DMS 273 treated with DMSO at 0.1 percent for 48 hours (cell line): ENCODE data around the gene STK32B.
"Not testable (repeated sequence)": the region's sequence is repeated elsewhere in the genome, so short reads cannot be mapped to it uniquely, and the experiment has no call there.

Experiments used
- DNase-seq: peaks from one replicate; lab custom pipeline; 2025; lab: John Stamatoyannopoulos, UW

The STK32B gene

GRCh38 chr4:5260121-5260520 lies 208.8 kb downstream of the STK32B start:
- no peak for DNase-seq

- no peak for DNase-seq
Observed at GRCh38 chr4:5261866-5262265, 210.6 kb downstream of the STK32B start.

- DNase-seq, result no peak
Observed at GRCh38 chr4:5266991-5267390, 215.7 kb downstream of the STK32B start.

GRCh38 chr4:5267408-5267807 lies 216.1 kb downstream of the STK32B start:
- no peak for DNase-seq

- DNase-seq, result no peak
Observed at GRCh38 chr4:5276475-5277075, 225.3 kb downstream of the STK32B start.

GRCh38 chr4:5277079-5277478 lies 225.8 kb downstream of the STK32B start:
- no peak for DNase-seq

- DNase-seq, result no peak
Observed at GRCh38 chr4:5278213-5278612, 226.9 kb downstream of the STK32B start.

GRCh38 chr4:5280069-5280468 lies 228.8 kb downstream of the STK32B start:
- not testable (repeated sequence) for DNase-seq

- no peak for DNase-seq
Observed at GRCh38 chr4:5280828-5281227, 229.5 kb downstream of the STK32B start.

- DNase-seq, result no peak
Observed at GRCh38 chr4:5283837-5284236, 232.6 kb downstream of the STK32B start.

- no peak for DNase-seq
Observed at GRCh38 chr4:5284517-5284916, 233.2 kb downstream of the STK32B start.

GRCh38 chr4:5292101-5292500 lies 240.8 kb downstream of the STK32B start:
- DNase-seq, result no peak

GRCh38 chr4:5298000-5298787 lies 246.9 kb downstream of the STK32B start:
- DNase-seq, result not testable (repeated sequence)

GRCh38 chr4:5300283-5300682 lies 249.0 kb downstream of the STK32B start:
- DNase-seq, result no peak

- no peak for DNase-seq
Observed at GRCh38 chr4:5307928-5308327, 256.6 kb downstream of the STK32B start.

GRCh38 chr4:5322321-5322720 lies 271.0 kb downstream of the STK32B start:
- DNase-seq, result no peak

GRCh38 chr4:5330339-5330989 lies 279.2 kb downstream of the STK32B start:
- DNase-seq, result no peak

GRCh38 chr4:5337731-5338130 lies 286.5 kb downstream of the STK32B start:
- DNase-seq, result no peak

GRCh38 chr4:5338531-5338930 lies 287.3 kb downstream of the STK32B start:
- DNase-seq, result no peak

- no peak for DNase-seq
Observed at GRCh38 chr4:5340991-5341451, 289.7 kb downstream of the STK32B start.

GRCh38 chr4:5341526-5341925 lies 290.2 kb downstream of the STK32B start:
- DNase-seq, result no peak

GRCh38 chr4:5355846-5356245 lies 304.6 kb downstream of the STK32B start:
- DNase-seq, result no peak

- DNase-seq, result no peak
Observed at GRCh38 chr4:5357870-5358269, 306.6 kb downstream of the STK32B start.
